ENCODE measurements around the gene PEX11A.
A peak's percentile ranks its signal among the peaks of the same experiment; 100 is the strongest.

The PEX11A gene

DNA sequence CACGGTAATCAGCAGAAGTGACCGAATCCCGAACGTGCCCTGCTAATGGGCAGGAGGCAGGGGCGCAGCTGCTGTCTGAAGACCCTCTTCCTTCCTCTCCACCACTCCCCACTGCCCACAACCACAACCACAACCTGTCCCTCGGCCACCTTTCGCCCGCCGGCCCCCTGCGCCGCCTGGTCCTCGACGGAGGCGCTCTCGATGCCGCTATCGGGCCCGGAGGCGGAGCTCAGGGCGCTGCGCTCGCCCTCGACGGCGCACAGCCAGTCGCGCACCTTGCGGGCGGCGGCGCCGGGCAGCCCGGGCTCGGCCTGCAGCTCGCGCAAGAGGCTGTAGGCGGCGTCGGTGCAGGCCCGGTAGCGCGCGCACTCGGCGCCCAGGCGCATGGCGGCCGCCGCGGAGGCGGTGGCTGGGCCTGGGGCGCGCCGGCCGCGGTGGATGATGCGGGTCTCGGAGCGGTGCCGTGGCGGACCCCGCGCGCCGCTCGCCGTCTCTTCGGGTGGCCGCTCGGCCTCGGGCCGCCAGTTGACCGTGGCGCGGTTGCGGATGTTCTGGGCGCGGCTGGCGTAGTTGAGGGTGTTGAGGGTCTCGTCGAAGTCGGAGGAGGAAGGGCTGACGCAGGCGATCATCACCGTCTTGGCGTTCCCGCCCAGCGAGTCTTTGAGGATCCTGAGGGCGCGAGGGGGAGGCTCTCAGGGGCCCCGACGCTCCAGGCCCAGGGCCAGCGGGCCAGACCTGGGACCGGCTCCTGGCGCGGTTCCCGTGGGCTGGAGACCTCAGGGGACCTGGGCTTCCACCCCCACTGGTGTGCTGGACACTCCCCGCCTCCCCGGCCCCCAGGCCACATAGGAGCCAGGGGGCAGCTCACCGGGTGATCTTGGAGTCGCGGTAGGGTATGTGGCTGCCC lies 42.2 kb downstream of the PEX11A start:
- no peak for DNase-seq

DNA sequence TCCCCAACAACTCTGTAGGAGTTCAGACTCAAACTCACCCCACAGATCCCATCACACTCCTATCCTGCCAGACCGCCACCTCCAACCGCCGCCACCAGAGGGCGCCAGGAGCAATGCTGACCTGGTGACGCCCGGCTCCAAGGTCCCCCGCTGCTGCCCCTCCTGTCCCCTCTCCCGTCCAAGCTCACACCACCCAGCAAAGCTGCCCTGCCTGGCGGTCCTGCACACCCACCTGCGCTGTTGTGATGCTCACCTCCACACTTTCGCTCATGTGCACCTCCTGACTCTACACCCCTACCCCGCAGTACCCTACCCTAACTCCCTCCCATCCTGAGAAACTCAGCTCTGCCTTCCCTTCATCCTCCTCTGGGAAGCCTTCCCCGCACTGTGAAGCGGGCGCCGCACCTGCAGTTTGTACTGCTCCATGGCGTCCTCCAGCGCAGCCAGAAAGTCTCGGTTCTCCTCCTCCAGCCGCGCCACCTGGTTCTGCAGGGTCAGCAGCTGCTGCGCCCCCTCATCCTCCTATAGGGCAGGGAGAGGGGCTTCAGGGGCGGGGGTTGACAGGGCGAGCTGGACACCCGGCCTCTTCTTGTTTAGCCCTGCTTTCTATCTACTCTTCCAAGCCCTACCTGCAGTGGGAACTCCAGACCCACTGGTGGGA lies 43.2 kb downstream of the PEX11A start:
- in situ Hi-C loops (cut with HindIII; ENCODE audit: low pct_ligation_motif_present, low sequenced_read_pairs), result no loop called here
- peaks cover 8% of the 10 kb centered on the region for H3K36me3 ChIP-seq (replicated peaks)
- H3K27me3 ChIP-seq (replicated peaks), result no peaks in the 10 kb centered on the region
- DNase-seq, result peak; percentile 56
- TF ChIP-seq, protein P1, sequence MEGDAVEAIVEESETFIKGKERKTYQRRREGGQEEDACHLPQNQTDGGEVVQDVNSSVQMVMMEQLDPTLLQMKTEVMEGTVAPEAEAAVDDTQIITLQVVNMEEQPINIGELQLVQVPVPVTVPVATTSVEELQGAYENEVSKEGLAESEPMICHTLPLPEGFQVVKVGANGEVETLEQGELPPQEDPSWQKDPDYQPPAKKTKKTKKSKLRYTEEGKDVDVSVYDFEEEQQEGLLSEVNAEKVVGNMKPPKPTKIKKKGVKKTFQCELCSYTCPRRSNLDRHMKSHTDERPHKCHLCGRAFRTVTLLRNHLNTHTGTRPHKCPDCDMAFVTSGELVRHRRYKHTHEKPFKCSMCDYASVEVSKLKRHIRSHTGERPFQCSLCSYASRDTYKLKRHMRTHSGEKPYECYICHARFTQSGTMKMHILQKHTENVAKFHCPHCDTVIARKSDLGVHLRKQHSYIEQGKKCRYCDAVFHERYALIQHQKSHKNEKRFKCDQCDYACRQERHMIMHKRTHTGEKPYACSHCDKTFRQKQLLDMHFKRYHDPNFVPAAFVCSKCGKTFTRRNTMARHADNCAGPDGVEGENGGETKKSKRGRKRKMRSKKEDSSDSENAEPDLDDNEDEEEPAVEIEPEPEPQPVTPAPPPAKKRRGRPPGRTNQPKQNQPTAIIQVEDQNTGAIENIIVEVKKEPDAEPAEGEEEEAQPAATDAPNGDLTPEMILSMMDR (IDR thresholded peaks at IDR 0.05; ENCODE audit: low read depth, low read length, missing control alignments), result peak; percentile 96
- H3K4me3 ChIP-seq (ENCODE audit: low read depth, low read length), result no peak overlapping the region
- no peak overlapping the region for H3K27ac ChIP-seq

More for the DNA sequence above, 42.2 kb downstream of the PEX11A start:
- H3K27me3 ChIP-seq (replicated peaks), result no peaks in the 10 kb centered on the region
- TF ChIP-seq, protein P1 (IDR thresholded peaks at IDR 0.05; ENCODE audit: low read depth, low read length, missing control alignments), result no peak
- H3K4me3 ChIP-seq (ENCODE audit: low read depth, low read length), result no peak overlapping the region
- in situ Hi-C loops (cut with HindIII; ENCODE audit: low pct_ligation_motif_present, low sequenced_read_pairs), result no loop called here
- peaks cover 11% of the 10 kb centered on the region for H3K36me3 ChIP-seq (replicated peaks)
- no peak overlapping the region for H3K27ac ChIP-seq

DNA sequence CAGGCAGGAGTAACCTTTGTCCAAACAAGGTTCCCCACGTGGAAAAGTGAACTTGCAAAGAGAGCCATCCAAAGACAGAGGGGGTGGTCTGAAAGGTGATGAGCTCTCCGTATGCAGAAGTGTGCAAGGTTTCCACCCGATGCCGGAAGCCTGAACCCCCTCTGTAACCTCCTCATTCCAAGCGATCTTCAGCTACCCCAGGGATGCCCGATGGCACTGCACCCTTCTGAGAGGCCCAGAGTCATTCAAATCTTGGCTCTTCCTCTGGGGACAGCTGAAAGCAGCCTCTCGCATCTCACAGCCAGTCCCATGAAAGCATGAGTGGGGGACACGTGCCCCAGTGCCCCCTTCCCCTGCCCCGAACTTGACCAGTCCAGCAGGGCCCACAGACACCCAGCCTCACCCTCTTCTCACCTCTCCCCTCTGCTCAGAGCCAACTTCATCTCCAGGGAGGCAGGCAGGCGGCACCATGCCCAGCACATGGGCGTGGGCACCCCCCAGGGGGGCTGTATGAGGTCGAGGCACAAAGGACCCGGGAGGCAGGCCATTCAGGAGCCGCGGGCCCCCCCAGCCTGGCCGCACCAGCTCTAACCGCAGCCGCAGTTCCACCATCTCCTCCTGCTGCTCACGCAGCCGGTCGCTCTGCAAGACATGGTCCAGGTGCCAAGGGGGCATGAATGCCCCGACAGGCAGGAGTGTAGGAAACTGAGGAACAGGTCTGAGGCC lies 44.0 kb downstream of the PEX11A start:
- Histone ChIP-seq H3K27me3 (replicated peaks) (no peaks in the 10 kb centered on the region), H3K36me3 (replicated peaks) (peaks cover 13% of the 10 kb centered on the region), H3K27ac (no peak overlapping the region), H3K4me3 (ENCODE audit: low read depth, low read length) (no peak overlapping the region)
- in situ Hi-C loops (cut with HindIII; ENCODE audit: low pct_ligation_motif_present, low sequenced_read_pairs), result no loop called here
- TF ChIP-seq, protein P1 (IDR thresholded peaks at IDR 0.05; ENCODE audit: low read depth, low read length, missing control alignments), result no peak
- no peak for DNase-seq

DNA sequence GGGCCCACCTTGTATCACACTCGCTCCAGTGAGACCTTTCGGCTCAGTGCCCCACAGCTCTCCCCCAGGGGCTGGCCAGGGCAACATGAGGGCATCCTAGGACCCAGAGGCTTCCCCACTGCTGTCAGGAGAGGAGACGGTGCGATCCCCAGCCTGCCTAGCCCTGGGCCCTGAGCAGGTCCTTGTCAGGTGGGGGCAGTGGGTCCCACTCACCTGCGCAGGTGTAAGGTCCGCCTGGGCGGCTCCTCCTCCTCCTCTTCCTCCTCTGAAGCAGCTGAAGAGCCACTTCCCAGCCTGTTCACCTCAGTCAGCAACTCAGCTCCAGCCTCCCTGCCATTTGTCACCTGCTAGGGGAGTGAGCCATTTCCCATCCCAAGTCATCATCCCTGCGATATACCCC lies 44.9 kb downstream of the PEX11A start:
- peaks cover 20% of the 10 kb centered on the region for H3K36me3 ChIP-seq (replicated peaks)

DNA sequence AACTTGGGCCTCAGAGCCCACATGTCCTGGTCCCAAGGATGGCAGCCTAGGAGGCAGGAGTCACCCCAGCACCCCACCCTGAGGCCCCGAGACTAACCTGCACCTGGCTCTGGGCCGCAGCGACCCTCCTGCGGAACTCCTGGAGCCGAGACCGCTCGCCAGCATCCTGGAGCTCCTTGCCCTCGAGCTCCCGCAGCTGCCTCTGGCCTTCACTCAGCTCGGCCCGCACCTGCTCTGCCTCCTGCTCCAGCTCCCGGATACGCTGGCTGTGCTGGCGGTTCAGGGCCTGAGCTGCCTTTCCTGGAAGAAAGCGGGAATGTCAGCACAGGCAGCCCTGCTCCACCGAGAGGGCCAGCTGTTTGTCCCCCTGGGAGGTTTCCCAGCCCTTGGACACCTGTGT lies 48.4 kb downstream of the PEX11A start:
- peaks cover 16% of the 10 kb centered on the region for H3K36me3 ChIP-seq (replicated peaks)
- TF ChIP-seq, protein P1 (IDR thresholded peaks at IDR 0.05; ENCODE audit: low read depth, low read length, missing control alignments), result no peak
- no peak overlapping the region for H3K4me3 ChIP-seq (ENCODE audit: low read depth, low read length)
- no peak for DNase-seq
- H3K27ac ChIP-seq, result no peak overlapping the region
- no peaks in the 10 kb centered on the region for H3K27me3 ChIP-seq (replicated peaks)
- in situ Hi-C loops (cut with HindIII; ENCODE audit: low pct_ligation_motif_present, low sequenced_read_pairs), result no loop called here

More for the DNA sequence above, 44.9 kb downstream of the PEX11A start:
- DNase-seq, result no peak
- H3K4me3 ChIP-seq (ENCODE audit: low read depth, low read length), result no peak overlapping the region
- H3K27me3 ChIP-seq (replicated peaks), result no peaks in the 10 kb centered on the region
- TF ChIP-seq, protein P1 (IDR thresholded peaks at IDR 0.05; ENCODE audit: low read depth, low read length, missing control alignments), result no peak
- no peak overlapping the region for H3K27ac ChIP-seq
- in situ Hi-C loops (cut with HindIII; ENCODE audit: low pct_ligation_motif_present, low sequenced_read_pairs), result no loop called here
